GM23248 (cell line): ENCODE measurements around the gene EXD3.

Experiments used
- EZH2 ChIP-seq: fragments of 200-600 bp; sonication (generic); IDR thresholded peaks from 2 replicates; pipeline ENCODE4 v1.6.1; 2018; ENCODE audit warnings: antibody characterized with exemption, mild to moderate bottlenecking; ENCODE audit not compliant: insufficient read depth, poor library complexity, severe bottlenecking
- EZH2phosphoT487 ChIP-seq: fragments of 200-600 bp; sonication (generic); IDR thresholded peaks from 2 replicates; pipeline ENCODE4 v1.6.1; 2018; ENCODE audit warnings: antibody characterized with exemption, moderate library complexity, mild to moderate bottlenecking, low read depth; ENCODE audit not compliant: insufficient read depth

DNA sequence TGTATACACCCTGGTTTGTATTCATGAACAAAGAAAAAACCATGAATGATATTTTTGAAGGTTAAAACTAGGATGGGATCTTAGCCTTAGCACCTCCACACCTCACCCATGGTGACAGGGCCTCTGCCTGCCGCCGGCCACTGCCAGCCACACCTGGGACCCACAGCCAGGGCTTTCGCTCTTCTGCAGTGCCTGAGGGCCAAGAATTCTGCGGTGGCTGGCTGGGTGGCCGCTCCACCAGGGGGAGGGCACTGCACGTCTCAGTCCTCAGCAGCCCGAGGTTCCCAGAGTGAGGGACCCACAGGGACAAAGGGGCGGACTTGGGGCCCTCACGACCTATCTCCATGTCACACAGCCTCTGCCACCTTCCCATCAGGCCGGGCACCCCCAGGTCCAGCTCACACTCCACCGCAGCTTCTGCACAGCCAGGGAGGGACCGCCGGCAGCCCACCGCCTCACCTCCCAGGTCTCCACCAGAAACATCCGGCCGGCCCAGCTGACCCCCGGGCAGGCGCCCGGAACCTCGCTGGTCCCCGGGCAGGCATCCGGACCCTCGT lies 6.9 kb downstream of the EXD3 start:
- no peak for TF ChIP-seq EZH2phosphoT487
- no peak for TF ChIP-seq EZH2
